ENCODE measurements around the gene BCAS4. TPM values are rescaled to one million over a fixed set of nuclear protein-coding genes. Genes with fewer than 3 reads are reported as not detected.
"Not testable (repeated sequence)": the region's sequence is repeated elsewhere in the genome, so short reads cannot be mapped to it uniquely, and the experiment has no call there.

The BCAS4 gene
- total and polyA plus RNA-seq, 8 donors = under 0.01 to 7.2 (median 2.2) TPM; not detected in 1

- intact Hi-C loops (cut with DNase I; ENCODE audit: low total_unique reads) = no loop called here
- Histone ChIP-seq H3K36me3 (no peaks in the 10 kb centered on the region), H3K27ac (peak overlapping the region in 2 of 5 donors; percentile 27 to 53), H3K4me3 (no peak overlapping the region), H3K4me1 (peaks cover 18 to 66% (median 34%) of the 10 kb centered on the region in 4 donors), H3K27me3 (no peaks in the 10 kb centered on the region), H3K9me3 (no peaks in the 10 kb centered on the region)
- WGBS, 5 donors = 67 to 83% (median 80%) methylated on average over 14 of the region's 14 CpGs
- no peak for TF ChIP-seq POLR2AphosphoS5 (IDR thresholded peaks at IDR 0.05)
- peak in 1 of 2 donors; percentile 47 for DNase-seq
These were observed 1.9 kb upstream of the BCAS4 start for GRCh38 chr20:50792708-50793574.

- WGBS, 5 donors = 56 to 71% (median 64%) methylated on average over 13 of the region's 13 CpGs
- intact Hi-C loops (cut with DNase I; ENCODE audit: low total_unique reads); H3K4me3 ChIP-seq; H3K36me3 ChIP-seq; H3K27me3 ChIP-seq; H3K9me3 ChIP-seq: not testable (repeated sequence)
- TF ChIP-seq CTCF (IDR thresholded peaks at IDR 0.05) = peak in 2 of 7 experiments; percentile 16 to 21
- H3K4me1 ChIP-seq = peaks cover 18 to 60% (median 34%) of the 10 kb centered on the region in 4 donors
- DNase-seq = peak; percentile 36 to 69
- peak overlapping the region in 1 of 5 donors; percentile 53 for H3K27ac ChIP-seq
These were observed 1.3 kb upstream of the BCAS4 start for GRCh38 chr20:50793575-50794016.

- peaks cover 18 to 55% (median 34%) of the 10 kb centered on the region in 4 donors for H3K4me1 ChIP-seq
- DNase-seq = no peak
- intact Hi-C loops (cut with DNase I; ENCODE audit: low total_unique reads) = no loop called here
- WGBS, 5 donors = 13 to 28% (median 17%) methylated on average over 34 to 35 of the region's 35 CpGs
- no peaks in the 10 kb centered on the region for H3K27me3 ChIP-seq
- H3K4me3 ChIP-seq = peak overlapping the region; percentile 61 to 96 (median 78)
- no peaks in the 10 kb centered on the region for H3K9me3 ChIP-seq
- no peaks in the 10 kb centered on the region for H3K36me3 ChIP-seq
- peak overlapping the region; percentile 27 to 85 (median 63) for H3K27ac ChIP-seq
- peak in 2 of 7 experiments; percentile 22 to 29 for TF ChIP-seq CTCF (IDR thresholded peaks at IDR 0.05)
- TF ChIP-seq EP300 (IDR thresholded peaks at IDR 0.05) = no peak
These were observed 548 bp upstream of the BCAS4 start for GRCh38 chr20:50794181-50794845.

GRCh38 chr20:50797142-50797541 is 2.3 kb downstream of the BCAS4 start:
- DNase-seq = no peak
- no peaks in the 10 kb centered on the region for H3K9me3 ChIP-seq
- H3K27me3 ChIP-seq = no peaks in the 10 kb centered on the region
- intact Hi-C loops (cut with DNase I; ENCODE audit: low total_unique reads) = no loop called here
- 90 to 95% (median 92%) methylated on average over 4 of the region's 4 CpGs for WGBS, 5 donors
- TF ChIP-seq EP300 (IDR thresholded peaks at IDR 0.05) (no peak), POLR2AphosphoS5 (IDR thresholded peaks at IDR 0.05) (no peak)
- no peaks in the 10 kb centered on the region for H3K36me3 ChIP-seq
- peaks cover 7 to 33% (median 19%) of the 10 kb centered on the region in 4 donors for H3K4me1 ChIP-seq
- H3K27ac ChIP-seq = no peak overlapping the region
- no peak overlapping the region for H3K4me3 ChIP-seq

- Histone ChIP-seq H3K4me3 (no peak overlapping the region), H3K27me3 (no peaks in the 10 kb centered on the region), H3K27ac (peak overlapping the region in 3 of 5 donors; percentile 27 to 59 (median 41)), H3K9me3 (no peaks in the 10 kb centered on the region), H3K4me1 (peaks cover 7 to 21% (median 19%) of the 10 kb centered on the region in 4 donors), H3K36me3 (no peaks in the 10 kb centered on the region)
- no peak for DNase-seq
- TF ChIP-seq POLR2AphosphoS5 (IDR thresholded peaks at IDR 0.05) (no peak), EP300 (IDR thresholded peaks at IDR 0.05) (no peak), POLR2A (IDR thresholded peaks at IDR 0.05) (no peak), CTCF (IDR thresholded peaks at IDR 0.05) (no peak)
- intact Hi-C loops (cut with DNase I; ENCODE audit: low total_unique reads) = no loop called here
- WGBS, 5 donors = 84 to 92% (median 88%) methylated on average over 7 of the region's 7 CpGs
These were observed 3.8 kb downstream of the BCAS4 start for GRCh38 chr20:50798650-50799049.
